T47D (cell line): ENCODE measurements around the gene DDX54.

Experiments used
- DNase-seq, 2 experiments: peaks; one replicate each; pipeline versions ENCODE4 v3.0.0 to v3.0.0-alpha.2; 2011 to 2012; ENCODE audit warnings: low read depth in 1 of 2, low spot score in 1 of 2
- JUND ChIP-seq: IDR thresholded peaks from 2 replicates; pipeline ENCODE4 v1.6.1; 2012; ENCODE audit warnings: low read depth
- in situ Hi-C: cut with HindIII; loops from 2 replicates; pipeline ENCODE4 v1.10.0; 2016; ENCODE audit warnings: low sequenced_read_pairs, low pct_unique_long_range_greater_than_20kb

DDX54 gene

DNA sequence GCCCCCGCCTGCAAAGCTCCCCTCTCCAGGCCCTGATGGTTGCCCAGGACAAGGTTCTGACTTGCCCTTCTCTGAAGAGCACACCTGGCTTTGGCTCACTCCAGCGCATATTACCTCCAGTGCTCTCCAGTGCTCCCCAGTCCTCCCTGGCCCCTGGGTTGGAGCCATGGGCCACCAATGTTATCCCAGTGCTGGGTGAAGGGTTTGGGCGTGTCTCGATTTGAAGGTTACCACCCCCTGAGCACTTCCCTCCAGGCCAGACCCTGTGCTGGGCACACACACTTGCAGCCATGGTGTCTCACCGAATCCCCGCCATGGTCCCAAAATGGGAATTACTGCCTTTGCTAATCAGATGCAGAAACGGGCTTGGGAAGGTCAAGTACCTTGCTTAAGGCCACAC is 11.3 kb upstream of the DDX54 start:
- in situ Hi-C loops: no loop called here
- DNase-seq: no peak
- no peak for TF ChIP-seq JUND

DNA sequence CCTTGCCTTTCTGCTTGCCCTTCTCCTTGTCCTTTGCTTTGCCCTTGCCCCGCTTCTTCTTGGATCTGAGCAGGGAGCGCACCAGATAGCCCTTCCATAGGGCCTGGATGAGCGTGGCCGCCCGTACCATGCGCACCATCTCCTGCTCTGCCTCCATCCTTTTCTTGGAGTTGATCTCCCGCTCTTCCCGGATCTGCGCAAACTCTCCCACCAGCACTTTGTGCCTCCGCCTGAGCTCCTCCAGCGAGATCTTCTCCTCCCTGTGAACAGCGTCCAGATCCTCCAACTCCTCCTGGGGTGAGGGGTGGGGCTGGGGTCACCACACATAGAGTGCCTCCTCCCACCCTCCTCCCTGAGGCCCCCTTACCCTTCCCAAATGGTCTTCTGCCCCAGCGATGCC is 10.3 kb upstream of the DDX54 start:
- TF ChIP-seq JUND: no peak
- DNase-seq: no peak
- in situ Hi-C loops: no loop called here

DNA sequence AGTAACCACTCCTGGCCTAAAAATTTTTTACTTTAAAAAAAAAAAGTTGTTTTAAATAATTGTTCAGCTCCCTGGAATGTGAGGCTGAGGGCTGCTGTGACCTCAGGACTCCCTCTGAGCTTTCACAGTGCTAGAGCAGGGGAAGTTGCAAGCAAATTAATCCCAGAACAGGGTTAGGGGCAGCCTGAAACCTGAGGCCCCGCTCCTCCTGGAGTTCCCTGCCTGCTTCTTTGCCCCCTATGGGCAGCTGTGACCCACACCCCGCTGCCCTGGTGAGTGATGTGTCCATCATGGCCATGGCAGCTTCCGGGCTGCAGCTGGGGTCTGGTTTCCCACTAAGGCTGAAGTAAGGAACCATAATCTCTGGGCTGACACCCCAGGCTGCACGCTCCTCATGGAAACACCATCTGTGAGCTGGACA is 9.7 kb upstream of the DDX54 start:
- in situ Hi-C loops: no loop called here
- no peak for TF ChIP-seq JUND
- DNase-seq: no peak

DNA sequence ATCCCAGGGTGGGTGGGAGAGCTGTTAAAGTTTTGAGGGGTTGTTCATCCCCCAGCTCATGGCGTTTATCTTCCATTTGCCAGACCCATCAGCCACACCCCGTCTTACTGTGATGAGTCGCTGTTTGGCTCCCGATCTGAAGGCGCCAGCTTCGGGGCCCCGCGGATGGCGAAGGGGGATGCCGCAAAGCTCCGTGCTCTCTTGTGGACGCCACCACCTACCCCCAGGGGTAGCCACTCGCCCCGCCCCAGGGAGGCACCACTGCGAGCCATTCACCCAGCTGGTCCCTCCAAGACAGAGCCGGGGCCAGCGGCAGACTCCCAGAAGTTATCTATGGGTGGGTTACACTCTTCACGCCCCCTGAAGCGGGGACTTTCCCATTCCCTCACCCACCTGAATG is 5.9 kb upstream of the DDX54 start:
- DNase-seq: no peak
- in situ Hi-C loops: no loop called here
- TF ChIP-seq JUND: no peak

DNA sequence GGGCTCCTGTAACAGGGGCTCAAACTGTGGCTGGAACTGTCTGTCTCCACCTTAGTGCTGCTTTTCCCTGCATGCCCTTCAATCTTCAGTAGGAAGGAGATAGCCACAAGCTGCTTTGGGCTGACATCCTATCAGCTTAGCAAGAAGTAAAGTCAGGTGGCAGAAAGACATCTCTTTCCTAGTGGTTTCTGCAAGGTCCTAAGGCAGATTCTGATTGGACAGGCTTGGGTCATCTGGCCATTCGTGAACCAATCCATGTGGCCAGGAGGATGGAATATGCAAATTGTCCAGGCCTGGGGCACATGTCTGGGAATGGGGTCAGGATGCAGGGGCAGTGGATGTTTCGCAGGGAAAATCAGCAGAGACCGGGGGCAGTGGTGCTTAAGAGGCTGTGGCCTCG is 5.5 kb upstream of the DDX54 start:
- in situ Hi-C loops: no loop called here
- TF ChIP-seq JUND: no peak
- peak in 1 of 2 experiments; percentile 82 for DNase-seq

DNA sequence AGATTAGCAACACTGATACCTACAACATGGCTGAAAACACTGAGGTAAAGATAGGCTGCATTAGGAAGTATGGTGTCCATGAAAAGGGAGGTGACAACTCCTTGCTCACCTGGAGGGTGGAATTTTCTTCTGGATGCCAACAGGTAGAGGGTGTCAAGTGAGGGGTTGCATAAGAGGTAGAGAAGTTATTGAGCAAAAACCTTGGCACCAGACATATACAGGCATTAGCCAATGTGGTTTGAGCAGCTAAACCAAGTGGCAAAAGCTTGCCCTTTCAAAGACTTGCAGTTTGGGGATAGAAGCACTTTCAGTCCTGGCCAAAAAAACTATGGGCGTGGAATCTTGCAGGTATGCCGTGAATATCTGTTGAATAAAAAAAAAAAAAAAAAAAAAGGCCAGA is 4.1 kb upstream of the DDX54 start:
- no peak for TF ChIP-seq JUND
- DNase-seq: no peak
- in situ Hi-C loops: no loop called here

DNA sequence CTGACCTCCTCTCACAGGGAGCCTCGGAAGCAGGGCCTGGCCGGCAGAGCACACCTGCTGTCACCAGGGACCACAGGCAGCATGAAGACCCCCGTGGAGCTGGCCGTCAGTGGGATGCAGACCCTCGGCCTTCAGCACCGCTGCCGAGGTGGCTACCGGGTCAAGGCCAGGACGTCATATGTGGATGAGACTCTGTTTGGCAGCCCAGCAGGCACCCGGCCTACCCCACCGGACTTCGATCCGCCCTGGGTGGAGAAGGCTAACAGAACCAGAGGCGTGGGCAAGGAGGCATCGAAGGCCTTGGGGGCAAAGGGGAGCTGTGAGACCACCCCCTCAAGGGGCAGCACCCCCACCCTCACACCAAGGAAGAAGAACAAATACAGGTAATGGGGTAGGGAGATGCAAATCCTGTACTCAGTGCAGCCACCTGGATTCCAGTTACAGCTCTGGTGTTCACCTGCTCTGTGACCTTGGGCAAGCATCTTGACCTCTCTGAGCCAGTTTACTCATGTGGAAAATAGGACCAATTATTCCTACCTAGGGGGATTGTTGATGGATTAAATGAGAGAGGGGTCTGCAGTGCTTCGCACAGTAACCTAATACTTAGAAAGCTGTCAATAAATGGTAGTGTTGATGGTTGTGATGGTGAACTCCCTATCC is 1.5 kb upstream of the DDX54 start:
- DNase-seq: no peak
- TF ChIP-seq JUND: no peak
- in situ Hi-C loops: no loop called here

DNA sequence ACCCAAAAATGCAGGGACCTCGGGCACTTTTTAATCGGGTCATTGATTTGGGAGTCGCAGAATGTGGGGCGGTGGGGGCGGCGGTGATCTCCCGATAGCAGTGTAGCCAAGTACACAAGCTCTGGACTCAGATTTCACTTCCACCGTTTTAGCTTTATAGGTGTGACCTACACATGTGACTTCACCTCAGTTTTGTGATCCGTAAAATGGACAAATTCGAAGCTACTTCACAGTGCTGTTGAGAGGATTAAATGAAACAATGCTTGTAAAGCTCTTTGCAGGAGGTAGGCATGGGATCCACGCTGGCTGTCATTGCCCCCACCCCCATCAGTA is 721 bp upstream of the DDX54 start:
- DNase-seq: peak in 1 of 2 experiments; percentile 48
- in situ Hi-C loops: no loop called here
- no peak for TF ChIP-seq JUND

DNA sequence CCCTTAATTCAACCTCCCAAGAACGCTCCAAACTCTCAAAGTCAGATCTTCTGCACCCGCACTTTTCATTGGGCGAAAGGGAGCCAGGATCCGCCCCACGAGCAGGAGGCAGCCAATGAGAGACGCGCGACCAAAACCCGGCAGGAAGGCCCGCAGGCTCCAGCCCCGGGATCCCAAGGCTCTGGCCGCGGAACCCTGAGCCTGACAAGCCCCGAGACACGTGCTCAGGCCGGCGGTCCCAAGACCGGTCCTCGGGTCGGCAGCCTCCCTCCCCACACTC is 438 bp downstream of the DDX54 start:
- TF ChIP-seq JUND: no peak
- in situ Hi-C loops: no loop called here
- DNase-seq: peak; percentile 91 to 93

DNA sequence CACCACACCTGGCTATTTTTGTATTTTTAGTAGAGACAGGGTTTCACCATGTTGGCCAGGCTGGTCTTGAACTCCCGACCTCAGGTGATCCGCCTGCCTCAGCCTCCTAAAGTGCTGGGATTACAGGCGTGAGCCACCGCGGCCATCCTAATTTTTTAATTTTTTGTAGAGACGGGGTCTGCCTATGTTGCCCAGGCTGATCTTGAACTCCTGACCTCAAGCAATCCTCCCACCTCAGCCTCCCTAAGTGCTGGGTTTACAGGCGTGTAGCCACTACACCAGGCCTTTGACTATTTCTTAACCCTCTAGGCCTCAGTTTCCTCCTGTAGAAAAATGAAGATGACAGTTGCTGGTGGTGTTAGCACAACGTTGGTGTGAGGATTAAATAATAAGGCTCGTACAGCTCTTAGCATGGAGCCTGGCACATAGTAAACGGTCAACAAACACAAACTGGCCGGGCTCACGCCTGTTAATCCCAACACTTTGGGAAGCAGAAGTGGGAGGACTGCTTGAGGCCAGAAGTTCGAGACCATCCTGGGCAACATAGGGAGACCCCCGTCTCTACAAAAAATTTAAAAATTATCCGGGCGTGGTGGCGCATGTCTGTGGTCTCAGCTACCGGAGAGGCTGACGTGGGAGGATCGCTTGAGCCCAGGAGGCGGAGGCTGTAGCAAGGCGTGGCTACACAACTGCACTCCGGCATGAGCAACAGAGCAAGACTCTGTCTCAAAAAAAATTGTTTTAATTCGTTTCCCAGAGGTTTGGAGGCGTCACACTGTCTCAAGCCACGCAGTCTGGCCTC is 979 bp downstream of the DDX54 start:
- DNase-seq: no peak
- in situ Hi-C loops: no loop called here
- no peak for TF ChIP-seq JUND

DNA sequence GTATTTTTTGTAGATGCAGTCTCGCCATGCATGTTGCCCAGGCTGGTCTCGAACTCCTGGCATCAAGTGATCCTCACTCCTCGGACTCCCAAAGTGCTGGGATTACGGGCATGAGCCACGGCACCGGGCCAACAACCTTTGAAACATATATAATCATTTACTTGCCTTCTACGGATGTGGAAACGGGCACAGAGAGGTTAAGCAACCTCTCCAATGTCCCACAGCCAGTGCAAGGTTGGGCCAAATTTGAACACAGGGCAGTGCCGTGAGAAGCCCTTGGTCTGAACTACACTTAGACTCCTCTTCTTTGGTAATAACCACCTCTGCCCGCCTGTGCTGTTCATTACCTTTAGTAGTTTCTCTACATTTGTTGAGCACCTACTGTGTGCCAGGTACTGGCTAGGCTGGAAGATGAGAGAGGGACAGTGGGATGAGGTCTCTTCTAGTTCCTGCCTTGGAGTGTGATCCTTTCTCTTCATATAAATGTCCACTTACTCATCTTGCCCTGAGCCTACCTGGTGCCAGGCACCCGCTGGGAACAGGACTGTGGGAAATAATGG is 2.2 kb downstream of the DDX54 start:
- in situ Hi-C loops: no loop called here
- TF ChIP-seq JUND: no peak
- no peak for DNase-seq

DNA sequence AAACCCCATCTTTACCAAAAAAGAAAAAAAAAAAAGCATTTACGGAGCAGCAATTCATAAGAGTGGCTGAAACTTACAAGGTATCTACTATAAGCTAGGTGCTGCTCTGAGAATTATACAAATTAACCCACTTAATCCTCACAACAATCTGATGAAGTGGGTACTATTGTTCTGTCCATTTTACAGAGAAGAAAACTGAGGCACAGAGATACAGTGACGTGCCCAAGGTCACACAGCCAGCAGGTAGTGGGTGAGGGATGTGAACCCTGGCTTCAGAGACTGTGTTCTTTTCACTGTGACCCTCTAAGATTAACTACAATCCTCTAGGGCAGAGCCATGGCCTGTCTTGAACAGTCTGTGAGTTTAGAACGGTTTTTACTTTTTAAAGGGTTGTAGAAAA is 3.3 kb downstream of the DDX54 start:
- TF ChIP-seq JUND: no peak
- in situ Hi-C loops: no loop called here

DNA sequence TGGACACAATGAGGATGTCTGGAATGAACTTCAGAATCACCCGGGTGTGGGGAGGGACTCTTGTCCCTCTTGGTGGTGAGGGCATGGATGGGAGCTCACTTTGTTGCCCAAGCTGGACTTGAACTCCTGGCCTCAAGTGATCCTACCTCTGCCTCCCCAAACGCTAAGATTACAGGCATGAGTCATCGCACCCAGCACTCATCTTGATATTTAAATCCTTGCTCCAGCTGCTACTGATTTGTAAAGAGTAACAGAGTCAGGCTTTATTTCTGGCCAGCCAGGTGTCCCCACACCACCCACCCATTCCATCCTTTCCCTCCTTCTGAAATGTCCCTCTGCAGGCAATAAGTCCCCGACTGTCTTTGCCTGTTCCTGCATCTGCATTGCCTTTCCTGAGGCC is 4.9 kb downstream of the DDX54 start:
- no peak for TF ChIP-seq JUND
- no peak for DNase-seq
- in situ Hi-C loops: no loop called here

More for the DNA sequence above, 3.3 kb downstream of the DDX54 start:
- no peak for DNase-seq
